Stimulated activated CD4-positive, alpha-beta T cell treated with anti-CD3 and anti-CD28 coated beads, TNF-alpha, amount 100 ng/mL, for 48 hours (primary cell): Measurements from ENCODE around the gene MTREX.

Experiments
- DNase-seq, 3 donors: peaks; one replicate each; pipeline ENCODE4 v3.0.0-alpha.2; 2020; ENCODE audit warnings: low read depth in 3 of 3

The MTREX gene

GRCh38 chr5:55429221-55429612, 121.4 kb downstream of the MTREX start:
- no peak for DNase-seq

DNA sequence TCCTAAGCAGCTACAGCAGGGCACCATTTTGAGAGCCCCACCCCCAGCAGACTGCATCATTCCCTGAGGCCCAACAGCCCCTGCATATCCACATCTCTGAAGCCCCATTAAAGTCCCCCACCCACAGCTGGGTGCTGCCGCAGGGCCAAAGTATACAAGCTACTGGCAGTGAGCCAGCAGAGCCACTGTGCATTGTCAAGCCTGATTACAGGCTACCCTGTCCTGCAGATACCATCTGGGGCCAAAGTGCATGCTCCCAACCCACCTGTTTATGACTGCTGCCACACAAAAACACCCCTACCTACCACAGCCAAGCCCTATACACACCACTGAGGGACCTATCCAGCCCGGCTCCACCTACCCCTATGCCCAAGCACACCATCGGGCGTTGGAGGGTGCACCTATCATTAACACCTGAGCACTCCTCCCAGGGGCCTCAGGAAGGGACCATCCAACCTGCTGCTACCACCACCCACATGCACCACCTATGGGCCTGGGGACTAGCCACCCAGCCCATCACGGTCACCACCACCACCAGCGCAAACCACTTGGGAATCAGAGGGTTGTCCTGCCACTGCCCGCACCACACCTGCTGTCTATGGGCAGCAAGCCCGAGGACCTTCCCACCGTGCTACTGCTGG, 121.9 kb downstream of the MTREX start:
- no peak for DNase-seq

- no peak for DNase-seq
Observed at GRCh38 chr5:55432549-55432948, 124.8 kb downstream of the MTREX start.

DNA sequence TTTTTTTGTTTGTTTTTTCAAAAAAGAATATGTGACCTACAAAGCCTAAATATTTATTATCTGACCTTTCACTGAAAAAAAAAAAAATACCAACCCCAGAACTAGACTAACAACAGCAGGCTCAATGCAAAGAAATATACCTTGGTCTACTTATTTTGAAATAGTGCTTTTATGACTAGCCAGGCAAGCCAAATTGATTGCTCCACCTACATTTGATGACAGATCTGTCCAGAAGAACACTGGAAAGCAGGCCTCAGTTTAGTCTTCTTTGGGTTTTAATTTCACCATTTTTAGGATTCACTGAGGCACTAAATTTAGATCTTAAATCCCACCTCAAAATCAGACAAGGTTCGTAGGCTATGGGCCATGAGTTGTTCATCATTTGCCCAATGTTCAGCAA, 129.7 kb downstream of the MTREX start:
- no peak for DNase-seq

GRCh38 chr5:55437859-55438206, 130.0 kb downstream of the MTREX start:
- DNase-seq = no peak

GRCh38 chr5:55438998-55439397, 131.2 kb downstream of the MTREX start:
- no peak for DNase-seq

DNA sequence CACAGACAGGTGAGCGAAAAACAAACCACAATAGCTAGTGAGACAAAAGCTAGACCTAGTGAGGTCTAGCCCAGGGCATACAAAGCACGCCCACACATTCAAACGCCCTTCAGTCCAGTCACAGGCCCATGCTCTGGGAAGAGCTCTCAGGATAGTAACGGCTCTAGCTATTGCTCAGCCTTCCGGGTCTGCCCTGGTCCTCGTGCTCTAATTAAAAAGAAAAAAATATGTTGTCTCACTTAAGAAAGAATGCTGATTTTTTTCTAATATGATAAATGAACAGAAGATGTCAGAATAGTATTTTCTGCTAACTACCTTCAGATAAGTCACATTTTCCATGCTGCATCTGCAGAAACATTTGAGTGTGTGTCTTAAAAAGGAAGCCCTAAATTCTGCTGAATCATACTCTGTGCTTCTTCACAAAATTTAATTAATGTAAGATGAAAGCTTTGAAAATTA, 132.4 kb downstream of the MTREX start:
- DNase-seq = no peak

DNA sequence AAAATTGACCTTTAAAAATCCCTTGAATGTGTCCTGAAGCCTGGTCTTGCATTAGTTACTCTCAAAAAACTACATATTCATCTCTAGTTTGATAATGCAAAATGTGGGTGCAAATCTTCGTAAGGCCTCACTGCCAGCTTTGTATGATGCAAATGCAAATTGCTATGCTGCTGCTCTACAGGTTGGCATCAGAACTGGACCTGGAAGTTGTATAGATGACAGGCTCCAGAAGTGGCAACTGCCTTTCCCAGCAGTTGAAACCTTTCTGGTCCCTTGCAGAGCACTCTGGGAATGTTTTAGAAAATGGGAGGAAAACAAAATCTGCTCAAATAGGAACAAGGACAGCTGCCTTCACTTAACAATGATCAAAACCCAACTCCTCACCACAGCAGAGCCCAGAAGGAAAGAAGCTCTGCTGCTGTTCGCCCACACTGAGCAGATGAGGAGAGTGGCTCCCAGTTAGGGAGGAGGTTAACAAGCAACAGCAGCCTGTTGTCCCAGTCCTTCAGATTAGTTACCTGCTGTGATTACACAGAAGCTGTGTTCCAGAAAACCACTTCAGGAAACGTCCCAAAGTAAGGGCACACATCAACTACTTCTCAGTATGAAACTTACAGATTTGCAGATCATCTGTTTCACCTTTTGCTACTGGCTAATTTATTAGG, 133.4 kb downstream of the MTREX start:
- DNase-seq = no peak

- DNase-seq = no peak
Observed at GRCh38 chr5:55441954-55442353, 134.2 kb downstream of the MTREX start.

- no peak for DNase-seq
Observed at GRCh38 chr5:55445791-55446190, 138.0 kb downstream of the MTREX start.

- DNase-seq = no peak
Observed at GRCh38 chr5:55446640-55447351, 139.0 kb downstream of the MTREX start.

DNA sequence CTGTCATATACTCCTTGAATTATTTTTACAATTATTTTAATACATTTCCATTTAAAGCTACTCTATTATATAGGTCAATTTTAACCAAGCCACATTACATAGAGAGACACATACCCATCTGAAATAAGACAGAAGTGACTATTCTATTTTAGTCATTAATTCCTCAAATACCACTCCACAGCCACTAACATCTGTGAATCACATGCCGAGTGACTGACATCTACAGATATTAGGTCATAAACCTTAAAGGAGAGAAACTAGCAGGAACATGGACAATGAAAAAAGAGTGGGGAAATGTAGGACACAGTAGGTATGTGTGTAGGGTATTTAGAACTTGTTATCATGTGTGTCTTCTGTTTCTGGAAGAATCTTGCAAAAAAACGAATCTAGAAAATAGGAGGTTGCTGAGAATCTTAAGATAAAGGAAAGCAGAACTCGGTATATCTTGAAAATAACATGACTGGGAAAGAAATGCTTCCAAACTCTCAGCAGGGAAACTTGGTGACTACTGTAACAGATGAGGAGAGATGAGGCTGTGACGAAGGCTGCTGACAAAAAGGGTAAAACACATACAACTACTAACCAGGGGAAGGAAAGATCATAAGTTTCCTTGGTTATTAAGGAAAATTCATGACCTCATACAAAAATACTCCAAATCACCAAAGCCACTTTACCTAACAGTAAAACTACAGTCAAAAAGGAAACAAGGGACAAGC, 142.4 kb downstream of the MTREX start:
- no peak for DNase-seq

- DNase-seq = no peak
Observed at GRCh38 chr5:55451976-55452375, 144.2 kb downstream of the MTREX start.

DNA sequence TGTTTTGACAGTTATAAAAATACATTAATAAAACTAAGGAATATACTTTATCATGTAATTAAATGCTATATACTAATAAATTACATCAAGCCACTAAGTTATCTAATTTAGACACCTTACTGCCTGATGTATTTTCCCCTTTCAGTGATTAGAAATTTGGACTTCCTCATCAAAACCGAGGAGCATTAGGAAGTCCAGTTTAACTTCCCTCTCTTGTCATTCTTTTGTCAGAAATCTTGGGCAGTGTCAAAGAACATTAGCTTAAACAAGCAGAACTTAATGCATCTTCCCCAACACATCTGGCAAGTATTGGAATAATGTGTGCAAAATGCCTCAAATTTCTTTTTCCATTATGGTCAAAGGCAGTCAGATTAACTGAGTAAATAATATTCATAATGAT, 145.4 kb downstream of the MTREX start:
- no peak for DNase-seq

DNA sequence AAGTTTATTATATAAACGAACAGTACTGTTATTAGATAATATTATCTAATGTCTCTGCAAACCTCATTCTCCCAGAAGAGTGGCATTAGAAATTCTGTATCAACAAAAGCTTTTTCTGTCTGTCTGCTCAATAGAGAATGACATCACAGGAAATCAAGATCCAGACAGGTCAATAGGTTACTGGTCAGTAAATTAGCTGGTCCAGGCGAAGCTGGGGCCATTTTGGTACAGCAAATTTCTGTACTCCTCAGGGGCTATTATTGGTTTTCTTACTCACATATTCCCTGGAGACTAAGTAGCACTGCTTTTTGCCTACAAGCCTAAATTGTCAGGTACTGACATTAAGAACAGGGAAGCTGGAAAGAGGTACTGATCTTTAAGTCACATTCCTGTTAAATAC, 146.5 kb downstream of the MTREX start:
- DNase-seq = no peak

DNA sequence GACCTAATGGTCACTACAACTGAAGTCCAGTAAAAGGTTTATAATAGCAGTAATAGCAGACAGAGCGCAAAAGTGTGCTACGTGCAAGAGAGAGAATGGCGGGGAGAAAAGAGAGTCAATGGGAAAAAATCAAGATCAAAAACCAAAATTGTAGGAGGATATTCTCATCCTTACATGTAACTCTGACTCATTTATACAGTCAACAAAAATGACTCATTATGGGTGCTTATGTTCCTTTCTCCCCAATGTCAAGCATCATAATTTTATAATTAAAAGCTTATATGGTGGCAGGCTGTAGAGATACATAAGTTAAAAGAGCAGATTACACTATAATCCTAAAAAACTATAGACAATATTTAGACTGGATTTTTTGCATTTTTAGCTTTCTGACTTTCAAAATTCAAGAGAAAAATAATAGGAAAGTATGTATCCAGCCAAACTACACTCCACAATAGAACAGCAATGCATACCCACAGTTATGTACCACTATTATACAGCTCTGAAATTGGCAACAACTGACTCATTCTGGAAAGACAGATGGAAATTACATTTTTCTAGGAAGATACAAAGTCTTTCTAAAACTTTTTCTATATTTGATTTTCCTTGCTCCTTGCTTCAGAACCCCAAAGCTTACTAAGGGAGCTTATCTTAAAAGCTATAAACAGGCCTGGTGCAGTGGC, 148.6 kb downstream of the MTREX start:
- DNase-seq = no peak

- no peak for DNase-seq
Observed at GRCh38 chr5:55459572-55459971, 151.8 kb downstream of the MTREX start.

DNA sequence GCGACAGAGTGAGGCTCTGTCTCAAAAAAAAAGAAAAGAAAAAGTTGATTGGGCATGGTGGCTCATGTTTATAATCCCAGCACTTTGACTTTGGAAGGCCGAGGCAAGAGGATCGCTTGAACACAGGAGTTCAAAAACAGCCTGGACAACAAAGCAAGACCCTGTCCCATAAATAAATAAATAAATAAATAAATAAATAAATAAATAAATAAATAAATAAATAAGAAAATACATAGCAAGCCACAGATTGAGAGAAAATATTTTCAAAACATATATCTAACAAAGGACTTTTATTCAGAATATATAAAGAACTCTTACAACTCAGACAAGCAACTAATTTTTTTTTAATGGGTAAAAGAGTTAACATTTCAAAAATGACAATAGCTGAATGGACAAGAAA, 155.8 kb downstream of the MTREX start:
- no peak for DNase-seq

GRCh38 chr5:55467862-55468551, 160.2 kb downstream of the MTREX start:
- DNase-seq = no peak

- DNase-seq = no peak
Observed at GRCh38 chr5:55469839-55470238, 162.1 kb downstream of the MTREX start.

GRCh38 chr5:55470282-55470681, 162.5 kb downstream of the MTREX start:
- DNase-seq = no peak
